ENCODE data around the gene SMC5. TPM values are rescaled to one million over a fixed set of nuclear protein-coding genes. Genes with fewer than 3 reads are reported as not detected.

Gene SMC5
- total RNA-seq, 4 donors from 2014 or later, result 16.2 to 250 (median 20.5) TPM

GRCh38 chr9:70385426-70385825, 126.6 kb downstream of the SMC5 start:
- DNase-seq (no peak), ATAC-seq (no peak)
- Histone ChIP-seq H3K36me3 (peaks cover 2 to 42% of the 10 kb centered on the region in 2 donors), H3K27me3 (no peaks in the 10 kb centered on the region), H3K9me3 (no peaks in the 10 kb centered on the region), H3K27ac (peak overlapping the region in 3 of 4 donors; percentile 1 to 11 (median 6)), H3K4me1 (peaks cover 70 to 72% of the 10 kb centered on the region in 2 donors), H3K4me3 (no peak overlapping the region)
- TF ChIP-seq CTCF (IDR thresholded peaks at IDR 0.05 in 4 of 5, conservative IDR thresholded peaks at IDR 0.05 in 1 of 5), result no peak
- in situ Hi-C loops (cut with MboI; ENCODE audit: low sequenced_read_pairs in 4 of 4) (no loop called here), intact Hi-C loops (cut with DNase I; ENCODE audit: low total_unique reads) (no loop called here)

GRCh38 chr9:70387663-70388062, 128.9 kb downstream of the SMC5 start:
- H3K27me3 ChIP-seq, result no peaks in the 10 kb centered on the region
- no peak for ATAC-seq
- intact Hi-C loops (cut with DNase I; ENCODE audit: low total_unique reads), result no loop called here
- in situ Hi-C loops (cut with MboI; ENCODE audit: low sequenced_read_pairs in 4 of 4), result no loop called here
- H3K9me3 ChIP-seq, result no peaks in the 10 kb centered on the region
- H3K4me3 ChIP-seq, result no peak overlapping the region
- peaks cover 93 to 94% of the 10 kb centered on the region in 2 donors for H3K4me1 ChIP-seq
- DNase-seq, result no peak
- peaks cover 2 to 42% of the 10 kb centered on the region in 2 donors for H3K36me3 ChIP-seq
- peak overlapping the region in 3 of 4 donors; percentile 6 to 29 (median 11) for H3K27ac ChIP-seq
- TF ChIP-seq POLR2A (IDR thresholded peaks at IDR 0.05) (no peak), CTCF (IDR thresholded peaks at IDR 0.05 in 4 of 5, conservative IDR thresholded peaks at IDR 0.05 in 1 of 5) (no peak)

- intact Hi-C loops (cut with DNase I; ENCODE audit: low total_unique reads) (no loop called here), in situ Hi-C loops (cut with MboI; ENCODE audit: low sequenced_read_pairs in 4 of 4) (no loop called here)
- Histone ChIP-seq H3K9me3 (no peaks in the 10 kb centered on the region), H3K27me3 (no peaks in the 10 kb centered on the region), H3K36me3 (peaks cover 2 to 35% of the 10 kb centered on the region in 2 donors), H3K27ac (peak overlapping the region; percentile 68 to 78 (median 71)), H3K4me1 (peaks cover 93 to 94% of the 10 kb centered on the region in 2 donors), H3K4me3 (no peak overlapping the region)
- no peak for ATAC-seq
- TF ChIP-seq POLR2A (IDR thresholded peaks at IDR 0.05), result no peak
- TF ChIP-seq CTCF (IDR thresholded peaks at IDR 0.05 in 4 of 5, conservative IDR thresholded peaks at IDR 0.05 in 1 of 5), result no peak
- no peak for DNase-seq
Measured at GRCh38 chr9:70389188-70389587, 130.4 kb downstream of the SMC5 start.

GRCh38 chr9:70389621-70390266, 131.0 kb downstream of the SMC5 start:
- Histone ChIP-seq H3K9me3 (no peaks in the 10 kb centered on the region), H3K4me1 (peaks cover 93 to 94% of the 10 kb centered on the region in 2 donors), H3K36me3 (peaks cover 2 to 29% of the 10 kb centered on the region in 2 donors), H3K27me3 (no peaks in the 10 kb centered on the region), H3K27ac (peak overlapping the region; percentile 68 to 78 (median 71)), H3K4me3 (peak overlapping the region in 2 of 4 donors; percentile 4 to 11)
- TF ChIP-seq POLR2A (IDR thresholded peaks at IDR 0.05) (no peak), CTCF (IDR thresholded peaks at IDR 0.05 in 4 of 5, conservative IDR thresholded peaks at IDR 0.05 in 1 of 5) (no peak)
- ATAC-seq (peak; percentile 32 to 38), DNase-seq (no peak)
- in situ Hi-C loops (cut with MboI; ENCODE audit: low sequenced_read_pairs in 4 of 4) (no loop called here), intact Hi-C loops (cut with DNase I; ENCODE audit: low total_unique reads) (no loop called here)

All from gastrocnemius medialis (tissue), 4 donors.